ENCODE measurements around the gene JDP2. TPM values are rescaled to one million over a fixed set of nuclear protein-coding genes. Genes with fewer than 3 reads are reported as not detected.

JDP2 gene
- total RNA-seq, 1 experiment from 2014 or later = 5.9 TPM

DNA sequence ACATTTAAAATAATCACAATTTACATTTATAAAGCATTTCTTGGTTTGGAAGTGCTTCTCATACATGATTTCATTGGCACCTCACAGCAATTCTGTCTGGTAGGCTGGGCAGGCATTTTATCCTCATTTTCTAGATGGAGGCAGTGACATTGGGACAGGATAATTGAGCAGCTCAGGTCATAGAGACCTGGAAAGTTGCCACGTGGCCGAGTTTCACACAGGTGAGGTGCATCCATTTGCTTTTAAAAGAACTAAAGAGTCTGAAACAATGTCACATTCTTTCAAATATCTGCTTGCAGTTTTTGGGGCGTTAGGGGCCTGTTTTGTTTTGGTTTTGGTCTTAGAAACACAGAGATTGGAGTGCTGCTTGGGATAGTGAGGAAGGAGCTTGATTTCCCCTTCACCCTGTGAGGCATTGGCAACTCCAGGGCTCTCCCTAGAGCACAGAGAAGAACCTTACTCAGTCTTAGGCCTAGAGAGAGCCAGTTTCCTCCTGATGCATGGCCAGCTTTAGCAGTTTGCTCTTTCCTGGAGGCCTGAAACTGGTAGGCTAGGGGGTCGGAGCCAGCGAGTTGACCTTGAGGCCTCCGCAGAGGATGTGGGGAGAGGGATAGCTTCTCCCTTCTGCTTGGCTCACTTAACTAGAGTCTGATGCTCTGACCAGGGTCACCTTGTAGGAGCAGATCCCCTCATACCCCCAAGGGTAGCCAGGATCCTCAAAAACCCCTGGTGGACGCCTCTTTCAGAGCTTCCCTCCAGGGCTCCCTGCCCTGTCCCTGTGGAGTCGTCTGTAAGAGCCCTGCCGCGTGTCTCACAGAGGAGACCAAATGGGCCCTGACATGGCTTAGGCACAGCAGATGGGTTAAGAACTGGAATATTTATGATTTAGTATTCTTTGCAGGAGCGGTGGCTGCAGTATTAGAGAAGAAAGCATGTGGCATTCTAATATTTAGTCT, 34.9 kb upstream of the JDP2 start:
- peaks cover 2% of the 10 kb centered on the region for H3K27me3 ChIP-seq (replicated peaks; ENCODE audit: insufficient read depth, low read depth, low read length, poor library complexity)
- H3K9me3 ChIP-seq (ENCODE audit: low read depth, low read length, poor library complexity, severe bottlenecking) = no peaks in the 10 kb centered on the region
- H3K36me3 ChIP-seq (ENCODE audit: insufficient read depth, low read length, poor library complexity, severe bottlenecking) = no peaks in the 10 kb centered on the region
- no peak overlapping the region for H3K4me3 ChIP-seq (ENCODE audit: low read depth, low read length, poor library complexity, severe bottlenecking)
- intact Hi-C loops (cut with micrococcal nuclease; ENCODE audit: unreplicated experiment) = no loop called here
- H3K4me1 ChIP-seq (ENCODE audit: insufficient read depth, low read length, poor library complexity, severe bottlenecking) = no peaks in the 10 kb centered on the region
- CTCF ChIA-PET = no interaction called here
- BruUV-seq (replicated peaks) = no TSS peak
- POLR2A ChIA-PET (ENCODE audit: low non-redundant PET) = no interaction called here
- no peak for DNase-seq (ENCODE audit: low spot score)
- no peak overlapping the region for H3K27ac ChIP-seq (ENCODE audit: low read depth, low read length, poor library complexity, severe bottlenecking)
- no peak for TF ChIP-seq EZH2 (IDR thresholded peaks at IDR 0.05; ENCODE audit: borderline replicate concordance, low read depth, low read length, poor library complexity, severe bottlenecking)
- TF ChIP-seq, protein P1, sequence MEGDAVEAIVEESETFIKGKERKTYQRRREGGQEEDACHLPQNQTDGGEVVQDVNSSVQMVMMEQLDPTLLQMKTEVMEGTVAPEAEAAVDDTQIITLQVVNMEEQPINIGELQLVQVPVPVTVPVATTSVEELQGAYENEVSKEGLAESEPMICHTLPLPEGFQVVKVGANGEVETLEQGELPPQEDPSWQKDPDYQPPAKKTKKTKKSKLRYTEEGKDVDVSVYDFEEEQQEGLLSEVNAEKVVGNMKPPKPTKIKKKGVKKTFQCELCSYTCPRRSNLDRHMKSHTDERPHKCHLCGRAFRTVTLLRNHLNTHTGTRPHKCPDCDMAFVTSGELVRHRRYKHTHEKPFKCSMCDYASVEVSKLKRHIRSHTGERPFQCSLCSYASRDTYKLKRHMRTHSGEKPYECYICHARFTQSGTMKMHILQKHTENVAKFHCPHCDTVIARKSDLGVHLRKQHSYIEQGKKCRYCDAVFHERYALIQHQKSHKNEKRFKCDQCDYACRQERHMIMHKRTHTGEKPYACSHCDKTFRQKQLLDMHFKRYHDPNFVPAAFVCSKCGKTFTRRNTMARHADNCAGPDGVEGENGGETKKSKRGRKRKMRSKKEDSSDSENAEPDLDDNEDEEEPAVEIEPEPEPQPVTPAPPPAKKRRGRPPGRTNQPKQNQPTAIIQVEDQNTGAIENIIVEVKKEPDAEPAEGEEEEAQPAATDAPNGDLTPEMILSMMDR (conservative IDR thresholded peaks at IDR 0.05; ENCODE audit: low read depth, low read length) = no peak

DNA sequence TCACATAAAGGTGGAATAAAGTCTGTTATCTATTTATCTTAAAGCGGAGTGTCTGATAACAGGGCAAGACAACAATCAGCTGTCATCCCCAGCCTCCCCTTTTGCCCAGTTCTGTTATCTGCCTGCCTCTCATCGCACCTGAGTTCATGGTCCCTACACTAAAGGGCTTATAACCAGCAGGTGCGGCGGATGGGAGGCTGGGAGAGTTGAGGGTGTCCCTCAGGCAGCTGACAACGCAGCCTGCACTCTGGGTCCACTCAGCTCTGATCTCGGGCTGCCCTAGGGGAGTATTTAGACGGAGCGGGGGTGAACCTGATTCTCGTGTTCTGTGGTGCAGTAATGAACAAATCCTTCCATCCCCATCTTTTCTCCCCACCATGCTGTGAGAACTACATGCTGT, 34.0 kb upstream of the JDP2 start:
- ChIA-PET CTCF (no interaction called here), POLR2A (ENCODE audit: low non-redundant PET) (no interaction called here)
- Histone ChIP-seq H3K27me3 (replicated peaks; ENCODE audit: insufficient read depth, low read depth, low read length, poor library complexity) (no peaks in the 10 kb centered on the region), H3K36me3 (ENCODE audit: insufficient read depth, low read length, poor library complexity, severe bottlenecking) (no peaks in the 10 kb centered on the region), H3K9me3 (ENCODE audit: low read depth, low read length, poor library complexity, severe bottlenecking) (no peaks in the 10 kb centered on the region), H3K27ac (ENCODE audit: low read depth, low read length, poor library complexity, severe bottlenecking) (no peak overlapping the region), H3K4me1 (ENCODE audit: insufficient read depth, low read length, poor library complexity, severe bottlenecking) (no peaks in the 10 kb centered on the region), H3K4me3 (ENCODE audit: low read depth, low read length, poor library complexity, severe bottlenecking) (no peak overlapping the region)
- no TSS peak for BruUV-seq (replicated peaks)
- TF ChIP-seq, protein P1 (conservative IDR thresholded peaks at IDR 0.05; ENCODE audit: low read depth, low read length) = no peak
- TF ChIP-seq EZH2 (IDR thresholded peaks at IDR 0.05; ENCODE audit: borderline replicate concordance, low read depth, low read length, poor library complexity, severe bottlenecking) = no peak
- intact Hi-C loops (cut with micrococcal nuclease; ENCODE audit: unreplicated experiment) = no loop called here
- DNase-seq (ENCODE audit: low spot score) = no peak

DNA sequence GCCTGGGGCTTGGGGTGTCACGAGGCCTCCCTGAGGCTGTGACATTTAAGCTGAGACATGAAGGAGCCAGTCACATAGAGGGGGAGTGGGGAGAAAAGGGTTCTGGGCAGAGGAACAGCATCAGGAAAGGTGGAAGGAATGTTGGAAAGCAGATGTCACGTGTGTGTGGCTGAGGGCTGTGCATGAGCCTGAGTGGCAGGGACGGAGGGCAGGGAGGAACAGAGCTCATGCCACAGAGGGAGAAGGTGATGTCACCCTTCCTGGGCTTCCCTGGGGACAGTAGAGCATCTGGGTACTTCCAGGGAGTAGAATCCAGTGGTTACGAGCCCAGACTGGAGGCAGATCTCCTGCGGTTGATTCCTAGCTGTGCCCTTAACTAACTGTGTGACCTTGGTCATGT, 32.0 kb upstream of the JDP2 start:
- ChIA-PET CTCF (no interaction called here), POLR2A (ENCODE audit: low non-redundant PET) (no interaction called here)
- Histone ChIP-seq H3K27me3 (replicated peaks; ENCODE audit: insufficient read depth, low read depth, low read length, poor library complexity) (no peaks in the 10 kb centered on the region), H3K36me3 (ENCODE audit: insufficient read depth, low read length, poor library complexity, severe bottlenecking) (no peaks in the 10 kb centered on the region), H3K27ac (ENCODE audit: low read depth, low read length, poor library complexity, severe bottlenecking) (no peak overlapping the region), H3K4me3 (ENCODE audit: low read depth, low read length, poor library complexity, severe bottlenecking) (no peak overlapping the region), H3K4me1 (ENCODE audit: insufficient read depth, low read length, poor library complexity, severe bottlenecking) (peaks cover 14% of the 10 kb centered on the region), H3K9me3 (ENCODE audit: low read depth, low read length, poor library complexity, severe bottlenecking) (no peaks in the 10 kb centered on the region)
- BruUV-seq (replicated peaks) = no TSS peak
- no peak for TF ChIP-seq EZH2 (IDR thresholded peaks at IDR 0.05; ENCODE audit: borderline replicate concordance, low read depth, low read length, poor library complexity, severe bottlenecking)
- TF ChIP-seq, protein P1 (conservative IDR thresholded peaks at IDR 0.05; ENCODE audit: low read depth, low read length) = no peak
- DNase-seq (ENCODE audit: low spot score) = no peak
- intact Hi-C loops (cut with micrococcal nuclease; ENCODE audit: unreplicated experiment) = no loop called here
